Panc1 (cell line): ENCODE measurements around the gene MACC1. TPM values are rescaled to one million over a fixed set of nuclear protein-coding genes. Genes with fewer than 3 reads are reported as not detected.

Experiments used
- ATAC-seq: fragments of 200-7000 bp; cut with Tn5 transposase; 2 replicates; pipeline ENCODE4 v1.9.1; 2020; ENCODE audit warnings: mild to moderate bottlenecking, moderate library complexity
- BruUV-seq: library from RNA; stranded (reverse); fragments of 400-500 nt; replicated peaks from 2 replicates; lab custom pipeline; 2021; lab: Mats Ljungman, UMichigan
- CTCF ChIA-PET: fragments of 300-600 bp; sonication (Branson Sonifier 250); formaldehyde crosslinking; loops from one replicate; lab custom pipeline; 2022; ENCODE audit warnings: antibody characterized with exemption; lab: Charles Lee
- POLR2A ChIA-PET: fragments of 300-600 bp; sonication (Branson Sonifier 250); formaldehyde crosslinking; loops from one replicate; lab custom pipeline; 2022; ENCODE audit warnings: antibody characterized with exemption; lab: Charles Lee
- DNase-seq: peaks from one replicate; pipeline ENCODE4 v3.0.0-alpha.2; 2010; ENCODE audit warnings: low read depth, low spot score
- H3K27ac ChIP-seq: 2 replicates; pipeline ENCODE4 v1.5.1; 2011; ENCODE audit warnings: mild to moderate bottlenecking, low read length, inconsistent platforms
- H3K27me3 ChIP-seq: fragments of 200-500 bp; sonication (Bioruptor generic); 2 replicates; pipeline ENCODE4 v1.6.0; 2014; ENCODE audit warnings: low read length, inconsistent platforms; ENCODE audit not compliant: control insufficient read depth, insufficient read depth
- H3K36me3 ChIP-seq: fragments of 200-500 bp; sonication (Bioruptor generic); 2 replicates; pipeline ENCODE4 v1.5.1; 2014; ENCODE audit warnings: inconsistent platforms, mild to moderate bottlenecking, low read length, moderate library complexity; ENCODE audit not compliant: control insufficient read depth, insufficient read depth
- H3K4me1 ChIP-seq: 2 replicates; pipeline ENCODE4 v1.5.1; 2011; ENCODE audit warnings: inconsistent platforms, mild to moderate bottlenecking, low read length, moderate library complexity; ENCODE audit not compliant: control insufficient read depth, insufficient read depth
- H3K4me3 ChIP-seq, 2 experiments: 2 replicates each; pipeline ENCODE4 v1.5.1; 2011 to 2012; ENCODE audit warnings: low read depth in 2 of 2, low read length in 2 of 2, mild to moderate bottlenecking in 2 of 2, inconsistent platforms in 1 of 2, moderate library complexity in 1 of 2
- H3K9me3 ChIP-seq: fragments of 200-500 bp; sonication (Bioruptor generic); 2 replicates; pipeline ENCODE4 v1.5.1; 2014; ENCODE audit warnings: low read depth, mild to moderate bottlenecking, inconsistent platforms, low read length, moderate library complexity; ENCODE audit not compliant: control insufficient read depth, insufficient read depth
- CTCF ChIP-seq: fragments of 450-650 bp; IDR thresholded peaks from 2 replicates; pipeline ENCODE4 v1.5.1; 2017; ENCODE audit warnings: mild to moderate bottlenecking
- POLR2AphosphoS5 ChIP-seq: IDR thresholded peaks from 2 replicates; pipeline ENCODE4 v1.6.1; 2012; ENCODE audit warnings: mild to moderate bottlenecking, low read depth, low read length, moderate library complexity
- REST ChIP-seq, 2 experiments: IDR thresholded peaks; 2 replicates each; pipeline ENCODE4 v1.6.1; 2011 to 2012; ENCODE audit warnings: low read depth in 2 of 2, control low read depth in 1 of 2, low read length in 1 of 2, mild to moderate bottlenecking in 1 of 2, moderate library complexity in 1 of 2; ENCODE audit not compliant: insufficient read depth in 1 of 2
- SIN3A ChIP-seq: IDR thresholded peaks from 2 replicates; pipeline ENCODE4 v1.6.1; 2012; ENCODE audit warnings: low read depth, mild to moderate bottlenecking, low read length, moderate library complexity, borderline replicate concordance; ENCODE audit not compliant: insufficient read depth
- TCF7L2 ChIP-seq: IDR thresholded peaks from 2 replicates; pipeline ENCODE4 v1.6.1; 2011; ENCODE audit warnings: mild to moderate bottlenecking, low read depth, low read length, inconsistent platforms
- in situ Hi-C: cut with HindIII; loops from 2 replicates; pipeline ENCODE4 v1.10.0; 2016; ENCODE audit warnings: low sequenced_read_pairs, low pct_unique_long_range_greater_than_20kb
- intact Hi-C: fragments of 100-400 bp; cut with micrococcal nuclease; formaldehyde crosslinking; loops from one replicate; pipeline ENCODE4 v1.10.0; 2022; ENCODE audit not compliant: unreplicated experiment
- total RNA-seq: library from RNA; stranded (reverse); gene quantifications from one replicate; pipeline ENCODE4 v1.2.1, GENCODE V29; 2021; ENCODE audit not compliant: unreplicated experiment

Gene MACC1
- total RNA-seq, 1 experiment from 2014 or later = 0.08 TPM

DNA sequence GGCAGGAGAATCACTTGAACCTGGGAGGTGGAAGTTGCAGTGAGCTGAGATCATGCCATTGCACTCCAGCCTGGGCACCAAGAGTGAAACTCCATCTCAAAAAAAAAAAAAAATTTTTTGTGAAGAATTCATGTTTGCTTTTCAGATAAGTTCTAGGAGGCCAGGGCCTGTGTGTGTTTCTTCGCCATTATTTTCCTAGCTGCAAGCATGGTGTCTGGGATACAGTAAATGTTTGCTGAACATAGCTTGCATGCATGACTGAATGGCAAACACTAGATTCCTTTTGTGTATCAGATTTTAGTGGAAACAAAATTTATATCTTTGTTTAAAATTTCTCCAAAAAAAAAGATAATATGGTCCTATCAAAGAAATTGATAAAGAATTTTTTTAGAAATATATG is 9.7 kb upstream of the MACC1 start:
- BruUV-seq = no TSS peak
- no peak for ATAC-seq
- Histone ChIP-seq H3K27me3 (no peaks in the 10 kb centered on the region), H3K4me1 (no peaks in the 10 kb centered on the region), H3K36me3 (no peaks in the 10 kb centered on the region), H3K9me3 (no peaks in the 10 kb centered on the region), H3K4me3 (no peak overlapping the region), H3K27ac (no peak overlapping the region)
- TF ChIP-seq SIN3A = no peak
- intact Hi-C loops (no loop called here), in situ Hi-C loops (no loop called here)
- ChIA-PET CTCF (no interaction called here), POLR2A (no interaction called here)
- no peak for DNase-seq

DNA sequence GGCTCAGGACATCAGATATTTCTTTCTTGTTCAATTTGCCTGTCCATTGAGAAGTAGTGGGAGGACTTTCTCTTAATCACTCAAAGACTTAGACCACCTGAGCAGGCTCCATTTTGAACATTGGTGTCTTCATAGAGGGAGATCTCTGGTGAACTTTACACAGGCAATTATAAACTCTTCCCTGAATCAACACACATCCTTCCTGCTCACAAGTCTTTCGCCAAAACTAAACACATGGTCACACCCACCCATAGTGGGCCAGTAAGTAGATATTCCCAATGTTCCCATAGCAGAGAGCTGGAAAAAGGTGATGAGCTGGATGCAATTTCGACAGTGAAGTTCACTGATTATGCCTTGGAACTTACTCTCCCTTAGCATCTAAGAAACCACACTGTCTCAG is 8.2 kb upstream of the MACC1 start:
- no peak for ATAC-seq
- BruUV-seq = no TSS peak
- in situ Hi-C loops (no loop called here), intact Hi-C loops (no loop called here)
- TF ChIP-seq POLR2AphosphoS5 (no peak), CTCF (no peak), TCF7L2 (no peak), SIN3A (no peak), REST (IDR thresholded peaks at IDR 0.05; ENCODE audit: insufficient read depth in 1 of 2, low read depth in 2 of 2, low read length in 1 of 2) (no peak)
- Histone ChIP-seq H3K9me3 (no peaks in the 10 kb centered on the region), H3K4me3 (no peak overlapping the region), H3K27ac (no peak overlapping the region), H3K4me1 (no peaks in the 10 kb centered on the region), H3K27me3 (no peaks in the 10 kb centered on the region), H3K36me3 (no peaks in the 10 kb centered on the region)
- POLR2A ChIA-PET = no interaction called here
- CTCF ChIA-PET = interaction anchor here (0.7 kb wide), 1 partner anchor 29 kb away, joined by 3 read pairs; no protein-coding TSS in a partner anchor
- no peak for DNase-seq

- Histone ChIP-seq H3K4me1 (no peaks in the 10 kb centered on the region), H3K27me3 (no peaks in the 10 kb centered on the region), H3K36me3 (no peaks in the 10 kb centered on the region), H3K27ac (no peak overlapping the region), H3K4me3 (no peak overlapping the region), H3K9me3 (no peaks in the 10 kb centered on the region)
- intact Hi-C loops (no loop called here), in situ Hi-C loops (no loop called here)
- CTCF ChIA-PET = no interaction called here
- ATAC-seq (no peak), DNase-seq (no peak)
- POLR2A ChIA-PET = no interaction called here
- TF ChIP-seq CTCF = no peak
- no peak for TF ChIP-seq REST (IDR thresholded peaks at IDR 0.05; ENCODE audit: insufficient read depth in 1 of 2, low read depth in 2 of 2, low read length in 1 of 2)
- no peak for TF ChIP-seq SIN3A
- TF ChIP-seq POLR2AphosphoS5 = no peak
- TF ChIP-seq TCF7L2 = no peak
- no TSS peak for BruUV-seq
Observed at GRCh38 chr7:20224025-20224424, 6.8 kb upstream of the MACC1 start.
